GM21576 (cell line): ENCODE results near the gene TNFSF13B.

Experiments
- ATAC-seq: cut with Tn5 transposase; IDR thresholded peaks from one replicate; pipeline ENCODE4 v1.9.1; 2021; ENCODE audit warnings: mild to moderate bottlenecking, moderate library complexity; ENCODE audit not compliant: unreplicated experiment

Gene TNFSF13B

DNA sequence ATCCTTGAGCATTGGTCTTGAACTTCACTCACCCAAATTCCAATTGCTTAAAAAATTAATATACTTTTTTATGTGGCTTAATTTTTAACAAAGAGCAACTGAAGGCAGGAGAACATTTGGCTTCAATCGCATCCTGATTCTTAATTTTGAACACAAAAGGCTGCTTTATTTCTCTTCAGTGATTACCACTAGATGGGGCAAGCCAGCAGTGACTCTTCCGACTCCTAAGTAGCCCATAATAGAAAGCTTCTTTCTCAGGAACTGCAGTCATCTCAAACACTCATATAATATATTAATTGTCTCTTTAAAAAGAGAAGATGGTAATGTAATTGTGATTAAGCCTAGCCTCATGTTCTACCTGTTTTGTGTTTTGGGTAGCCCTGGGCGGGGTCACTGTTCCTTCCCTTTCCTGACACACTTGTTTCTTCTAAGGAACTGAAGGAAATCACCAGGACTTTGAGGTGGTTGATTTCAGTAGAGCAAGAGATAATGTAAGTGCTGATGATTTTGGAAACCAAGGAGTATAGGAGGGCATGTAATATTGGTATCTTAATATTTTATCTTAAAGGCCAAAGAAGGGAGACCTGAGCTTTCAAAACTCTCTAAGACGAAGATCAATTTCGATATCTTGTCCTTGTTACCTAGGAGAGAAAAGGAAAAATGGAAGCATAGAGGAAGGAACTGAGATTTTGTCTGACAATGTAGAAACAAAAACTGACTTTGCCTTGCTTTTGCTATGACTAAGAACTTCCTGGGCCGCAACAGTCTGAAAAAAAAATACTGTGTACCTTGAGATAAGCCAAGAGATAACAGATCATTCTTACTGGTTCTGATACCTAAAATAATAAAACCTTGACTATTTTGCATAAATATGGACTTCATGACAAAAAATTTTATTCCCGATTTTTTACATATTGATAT, 73.1 kb downstream of the TNFSF13B start:
- ATAC-seq: peak; percentile 63

DNA sequence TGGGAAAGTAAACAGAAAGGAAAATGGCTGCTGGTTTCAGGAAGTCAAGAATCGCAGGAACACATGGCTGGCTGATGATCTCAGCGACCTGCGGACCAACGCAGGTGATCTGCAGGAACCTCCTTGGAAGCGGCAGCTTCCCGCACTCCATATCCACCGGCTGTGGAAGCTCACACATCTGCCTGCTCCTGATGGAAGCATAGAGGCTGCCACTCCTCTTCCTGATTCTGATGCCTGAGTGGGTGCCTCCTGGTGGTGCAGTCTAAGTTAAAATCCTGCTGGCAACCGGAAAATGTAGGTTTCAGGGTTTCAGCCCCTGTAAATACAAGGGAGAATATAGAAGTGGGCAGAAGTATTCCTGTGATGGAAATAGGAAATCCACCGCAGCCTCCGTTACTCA, 75.5 kb downstream of the TNFSF13B start:
- no peak for ATAC-seq

DNA sequence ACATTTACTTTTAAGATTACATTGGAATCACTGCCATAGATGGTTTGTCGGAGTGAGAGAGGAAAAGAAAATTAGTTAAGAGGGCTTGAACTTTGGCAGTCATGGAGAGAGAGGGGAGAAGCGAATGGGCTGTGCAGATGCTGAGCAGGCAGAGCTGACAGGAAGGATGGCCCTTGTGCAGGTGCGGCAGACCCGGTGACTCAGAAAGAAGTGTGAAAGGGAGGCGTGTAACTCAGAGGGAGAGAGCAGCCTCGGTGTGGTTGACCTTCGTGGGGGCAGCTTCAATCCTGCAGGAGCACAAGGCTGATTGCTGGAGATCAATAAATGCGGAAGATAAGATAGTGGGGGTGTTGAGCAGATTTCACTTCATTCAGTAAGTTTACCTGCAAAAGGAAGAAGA, 76.9 kb downstream of the TNFSF13B start:
- ATAC-seq: no peak

DNA sequence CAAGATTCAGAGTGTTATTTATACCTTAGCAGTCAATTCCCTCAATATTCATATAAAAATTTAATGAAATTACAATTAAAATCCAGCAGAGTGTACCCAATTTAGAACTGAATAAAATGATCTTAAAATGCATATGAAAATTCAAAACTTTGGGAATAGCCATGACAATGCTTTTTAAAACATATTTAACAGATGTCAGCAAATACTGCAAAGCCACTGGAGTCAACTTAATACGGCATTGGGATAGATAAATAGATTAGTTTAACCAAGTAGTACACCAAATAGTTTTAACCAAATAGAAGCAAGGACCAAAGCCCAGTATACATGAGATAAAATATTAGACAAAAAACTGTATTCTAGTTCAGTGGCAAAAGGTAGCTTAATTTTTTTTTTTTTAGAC, 79.8 kb downstream of the TNFSF13B start:
- ATAC-seq: no peak

GRCh38 chr13:108350579-108350978, 81.1 kb downstream of the TNFSF13B start:
- no peak for ATAC-seq

DNA sequence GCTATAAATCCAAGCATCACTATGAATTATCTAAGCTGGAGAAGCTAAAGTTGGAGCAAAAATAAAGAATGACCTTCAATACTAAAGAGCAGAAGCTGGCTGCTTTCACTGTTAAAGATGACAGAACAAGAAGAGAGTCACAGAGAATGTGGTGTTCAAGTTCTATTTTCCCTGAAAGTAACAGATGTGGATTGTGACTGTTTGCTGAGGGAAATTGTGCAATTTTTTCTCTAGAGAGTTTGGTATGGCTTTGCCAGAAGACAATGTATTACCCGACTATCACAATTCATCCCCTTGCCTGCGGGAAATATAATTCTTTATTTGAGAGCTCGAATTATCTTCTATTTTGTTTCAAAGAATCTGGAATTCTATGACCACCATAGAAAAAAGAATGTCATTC, 83.1 kb downstream of the TNFSF13B start:
- ATAC-seq: no peak

GRCh38 chr13:108357228-108357627, 87.7 kb downstream of the TNFSF13B start:
- ATAC-seq: no peak
